ENCODE results near the gene LY9. TPM values are rescaled to one million over a fixed set of nuclear protein-coding genes. Genes with fewer than 3 reads are reported as not detected.
A peak's percentile ranks its signal among the peaks of the same experiment; 100 is the strongest.

Gene LY9
- total and polyA plus RNA-seq, 2 experiments from 2014 or later = not detected

- peaks cover 7% of the 10 kb centered on the region for H3K27me3 Mint-ChIP-seq (ENCODE audit: insufficient read depth, low read depth, poor library complexity)
- Histone ChIP-seq H3K4me1 (ENCODE audit: insufficient read depth) (0 out of 2 replicates have a peak, but pooled peaks cover 3% of the 10 kb centered on the region), H3K4me2 (no peak overlapping the region), H2AFZ (no peak overlapping the region), H3K36me3 (ENCODE audit: insufficient read depth) (peaks cover 3% of the 10 kb centered on the region; the same call in 1 of the 2 replicates), H3K27me3 (ENCODE audit: insufficient read depth) (no peaks in the 10 kb centered on the region), H3F3A (replicated peaks; ENCODE audit: low read depth) (no peaks in the 10 kb centered on the region), H3K79me2 (replicated peaks; ENCODE audit: insufficient read depth) (no peaks in the 10 kb centered on the region), H3K27ac (ENCODE audit: low read depth) (no peak overlapping the region), H3K9me2 (ENCODE audit: insufficient read depth) (peaks cover 2% of the 10 kb centered on the region; the same call in 1 of the 2 replicates), H4K20me1 (replicated peaks; ENCODE audit: insufficient read depth) (no peaks in the 10 kb centered on the region), H3K4me3 (no peak overlapping the region)
- TF ChIP-seq POLR2AphosphoS5 (IDR thresholded peaks at IDR 0.05; ENCODE audit: low read depth) (no peak), ETS1 (IDR thresholded peaks at IDR 0.05) (no peak), ZNF114 (CRISPR knock-in tag; IDR thresholded peaks at IDR 0.05) (no peak), CREB1 (CRISPR knock-in tag; IDR thresholded peaks at IDR 0.05; ENCODE audit: low read depth) (no peak), JUNB (IDR thresholded peaks at IDR 0.05; ENCODE audit: unreplicated experiment) (no peak), ZNF331 (CRISPR knock-in tag; IDR thresholded peaks at IDR 0.05; ENCODE audit: low read depth) (no peak), EZH2 (IDR thresholded peaks at IDR 0.05; ENCODE audit: low read depth, unreplicated experiment) (no peak), EZH2phosphoT487 (IDR thresholded peaks at IDR 0.05; ENCODE audit: unreplicated experiment) (no peak), NANOG (IDR thresholded peaks at IDR 0.05; ENCODE audit: borderline replicate concordance) (no peak), CTCF (conservative IDR thresholded peaks at IDR 0.05; ENCODE audit: low read depth in 2 of 2) (peak; percentile 63 to 89), STAT1 (IDR thresholded peaks at IDR 0.05; ENCODE audit: unreplicated experiment) (no peak)
- TF ChIP-seq, protein P1, sequence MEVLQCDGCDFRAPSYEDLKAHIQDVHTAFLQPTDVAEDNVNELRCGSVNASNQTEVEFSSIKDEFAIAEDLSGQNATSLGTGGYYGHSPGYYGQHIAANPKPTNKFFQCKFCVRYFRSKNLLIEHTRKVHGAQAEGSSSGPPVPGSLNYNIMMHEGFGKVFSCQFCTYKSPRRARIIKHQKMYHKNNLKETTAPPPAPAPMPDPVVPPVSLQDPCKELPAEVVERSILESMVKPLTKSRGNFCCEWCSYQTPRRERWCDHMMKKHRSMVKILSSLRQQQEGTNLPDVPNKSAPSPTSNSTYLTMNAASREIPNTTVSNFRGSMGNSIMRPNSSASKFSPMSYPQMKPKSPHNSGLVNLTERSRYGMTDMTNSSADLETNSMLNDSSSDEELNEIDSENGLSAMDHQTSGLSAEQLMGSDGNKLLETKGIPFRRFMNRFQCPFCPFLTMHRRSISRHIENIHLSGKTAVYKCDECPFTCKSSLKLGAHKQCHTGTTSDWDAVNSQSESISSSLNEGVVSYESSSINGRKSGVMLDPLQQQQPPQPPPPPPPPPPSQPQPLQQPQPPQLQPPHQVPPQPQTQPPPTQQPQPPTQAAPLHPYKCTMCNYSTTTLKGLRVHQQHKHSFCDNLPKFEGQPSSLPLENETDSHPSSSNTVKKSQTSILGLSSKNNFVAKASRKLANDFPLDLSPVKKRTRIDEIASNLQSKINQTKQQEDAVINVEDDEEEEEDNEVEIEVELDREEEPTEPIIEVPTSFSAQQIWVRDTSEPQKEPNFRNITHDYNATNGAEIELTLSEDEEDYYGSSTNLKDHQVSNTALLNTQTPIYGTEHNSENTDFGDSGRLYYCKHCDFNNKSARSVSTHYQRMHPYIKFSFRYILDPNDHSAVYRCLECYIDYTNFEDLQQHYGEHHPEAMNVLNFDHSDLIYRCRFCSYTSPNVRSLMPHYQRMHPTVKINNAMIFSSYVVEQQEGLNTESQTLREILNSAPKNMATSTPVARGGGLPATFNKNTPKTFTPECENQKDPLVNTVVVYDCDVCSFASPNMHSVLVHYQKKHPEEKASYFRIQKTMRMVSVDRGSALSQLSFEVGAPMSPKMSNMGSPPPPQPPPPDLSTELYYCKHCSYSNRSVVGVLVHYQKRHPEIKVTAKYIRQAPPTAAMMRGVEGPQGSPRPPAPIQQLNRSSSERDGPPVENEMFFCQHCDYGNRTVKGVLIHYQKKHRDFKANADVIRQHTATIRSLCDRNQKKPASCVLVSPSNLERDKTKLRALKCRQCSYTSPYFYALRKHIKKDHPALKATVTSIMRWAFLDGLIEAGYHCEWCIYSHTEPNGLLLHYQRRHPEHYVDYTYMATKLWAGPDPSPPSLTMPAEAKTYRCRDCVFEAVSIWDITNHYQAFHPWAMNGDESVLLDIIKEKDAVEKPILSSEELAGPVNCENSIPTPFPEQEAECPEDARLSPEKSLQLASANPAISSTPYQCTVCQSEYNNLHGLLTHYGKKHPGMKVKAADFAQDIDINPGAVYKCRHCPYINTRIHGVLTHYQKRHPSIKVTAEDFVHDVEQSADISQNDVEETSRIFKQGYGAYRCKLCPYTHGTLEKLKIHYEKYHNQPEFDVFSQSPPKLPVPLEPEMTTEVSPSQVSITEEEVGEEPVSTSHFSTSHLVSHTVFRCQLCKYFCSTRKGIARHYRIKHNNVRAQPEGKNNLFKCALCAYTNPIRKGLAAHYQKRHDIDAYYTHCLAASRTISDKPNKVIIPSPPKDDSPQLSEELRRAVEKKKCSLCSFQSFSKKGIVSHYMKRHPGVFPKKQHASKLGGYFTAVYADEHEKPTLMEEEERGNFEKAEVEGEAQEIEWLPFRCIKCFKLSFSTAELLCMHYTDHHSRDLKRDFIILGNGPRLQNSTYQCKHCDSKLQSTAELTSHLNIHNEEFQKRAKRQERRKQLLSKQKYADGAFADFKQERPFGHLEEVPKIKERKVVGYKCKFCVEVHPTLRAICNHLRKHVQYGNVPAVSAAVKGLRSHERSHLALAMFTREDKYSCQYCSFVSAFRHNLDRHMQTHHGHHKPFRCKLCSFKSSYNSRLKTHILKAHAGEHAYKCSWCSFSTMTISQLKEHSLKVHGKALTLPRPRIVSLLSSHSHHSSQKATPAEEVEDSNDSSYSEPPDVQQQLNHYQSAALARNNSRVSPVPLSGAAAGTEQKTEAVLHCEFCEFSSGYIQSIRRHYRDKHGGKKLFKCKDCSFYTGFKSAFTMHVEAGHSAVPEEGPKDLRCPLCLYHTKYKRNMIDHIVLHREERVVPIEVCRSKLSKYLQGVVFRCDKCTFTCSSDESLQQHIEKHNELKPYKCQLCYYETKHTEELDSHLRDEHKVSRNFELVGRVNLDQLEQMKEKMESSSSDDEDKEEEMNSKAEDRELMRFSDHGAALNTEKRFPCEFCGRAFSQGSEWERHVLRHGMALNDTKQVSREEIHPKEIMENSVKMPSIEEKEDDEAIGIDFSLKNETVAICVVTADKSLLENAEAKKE (CRISPR knock-in tag; IDR thresholded peaks at IDR 0.05) = 0 out of 2 replicates have a peak, but pooled peaks have one; percentile 5
- TF ChIP-seq, protein P2, sequence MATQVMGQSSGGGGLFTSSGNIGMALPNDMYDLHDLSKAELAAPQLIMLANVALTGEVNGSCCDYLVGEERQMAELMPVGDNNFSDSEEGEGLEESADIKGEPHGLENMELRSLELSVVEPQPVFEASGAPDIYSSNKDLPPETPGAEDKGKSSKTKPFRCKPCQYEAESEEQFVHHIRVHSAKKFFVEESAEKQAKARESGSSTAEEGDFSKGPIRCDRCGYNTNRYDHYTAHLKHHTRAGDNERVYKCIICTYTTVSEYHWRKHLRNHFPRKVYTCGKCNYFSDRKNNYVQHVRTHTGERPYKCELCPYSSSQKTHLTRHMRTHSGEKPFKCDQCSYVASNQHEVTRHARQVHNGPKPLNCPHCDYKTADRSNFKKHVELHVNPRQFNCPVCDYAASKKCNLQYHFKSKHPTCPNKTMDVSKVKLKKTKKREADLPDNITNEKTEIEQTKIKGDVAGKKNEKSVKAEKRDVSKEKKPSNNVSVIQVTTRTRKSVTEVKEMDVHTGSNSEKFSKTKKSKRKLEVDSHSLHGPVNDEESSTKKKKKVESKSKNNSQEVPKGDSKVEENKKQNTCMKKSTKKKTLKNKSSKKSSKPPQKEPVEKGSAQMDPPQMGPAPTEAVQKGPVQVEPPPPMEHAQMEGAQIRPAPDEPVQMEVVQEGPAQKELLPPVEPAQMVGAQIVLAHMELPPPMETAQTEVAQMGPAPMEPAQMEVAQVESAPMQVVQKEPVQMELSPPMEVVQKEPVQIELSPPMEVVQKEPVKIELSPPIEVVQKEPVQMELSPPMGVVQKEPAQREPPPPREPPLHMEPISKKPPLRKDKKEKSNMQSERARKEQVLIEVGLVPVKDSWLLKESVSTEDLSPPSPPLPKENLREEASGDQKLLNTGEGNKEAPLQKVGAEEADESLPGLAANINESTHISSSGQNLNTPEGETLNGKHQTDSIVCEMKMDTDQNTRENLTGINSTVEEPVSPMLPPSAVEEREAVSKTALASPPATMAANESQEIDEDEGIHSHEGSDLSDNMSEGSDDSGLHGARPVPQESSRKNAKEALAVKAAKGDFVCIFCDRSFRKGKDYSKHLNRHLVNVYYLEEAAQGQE (IDR thresholded peaks at IDR 0.05; ENCODE audit: unreplicated experiment) = no peak
- peaks cover 7% of the 10 kb centered on the region; the same call in 2 of the 3 replicates for H3K36me3 Mint-ChIP-seq (ENCODE audit: low read depth)
- H3K4me1 Mint-ChIP-seq = no peaks in the 10 kb centered on the region; the same call in 2 of the 3 replicates
- ATAC-seq = peak; percentile 93
- H3K9me3 Mint-ChIP-seq = peaks cover 21% of the 10 kb centered on the region
- no peak overlapping the region for H3K27ac Mint-ChIP-seq
- peak; percentile 86 for DNase-seq (ENCODE audit: low spot score)
- no peak overlapping the region for H3K4me3 Mint-ChIP-seq
These were observed 16.2 kb upstream of the LY9 start for GRCh38 chr1:160779626-160780397.

All from GM23338 (cell line).